Mononuclear cell (primary cell): Measurements from ENCODE around the gene CBFA2T2. TPM values are rescaled to one million over a fixed set of nuclear protein-coding genes. Genes with fewer than 3 reads are reported as not detected.
"Not testable (repeated sequence)": the region's sequence is repeated elsewhere in the genome, so short reads cannot be mapped to it uniquely, and the experiment has no call there.

Source experiments
- H3K27me3 ChIP-seq: 2 replicates; pipeline ENCODE4 v1.6.0; 2011; ENCODE audit warnings: low read length, control low read depth; ENCODE audit not compliant: insufficient read depth
- H3K4me1 ChIP-seq: 2 replicates; pipeline ENCODE4 v1.5.1; 2011; ENCODE audit warnings: mild to moderate bottlenecking, low read length, control low read depth; ENCODE audit not compliant: insufficient read depth
- H3K4me3 ChIP-seq: 2 replicates; pipeline ENCODE4 v1.5.1; 2011; ENCODE audit warnings: mild to moderate bottlenecking, low read length, moderate library complexity
- H3K9me3 ChIP-seq: 2 replicates; pipeline ENCODE4 v1.5.1; 2011; ENCODE audit warnings: low read depth, mild to moderate bottlenecking, control low read depth, low read length
- total RNA-seq: library from RNA; depleted of rRNA; stranded (reverse); fragments of >200 nt; gene quantifications from one replicate; pipeline ENCODE4 v1.2.3, GENCODE V29; 2012

Gene CBFA2T2
- total RNA-seq, 1 donor: 8.9 TPM

- Histone ChIP-seq H3K27me3 (no peaks in the 10 kb centered on the region), H3K4me3 (no peak overlapping the region), H3K9me3 (no peaks in the 10 kb centered on the region), H3K4me1 (no peaks in the 10 kb centered on the region)
Measured at GRCh38 chr20:33541074-33541473, 51.2 kb downstream of the CBFA2T2 start.

GRCh38 chr20:33541797-33542196 lies 51.9 kb downstream of the CBFA2T2 start:
- Histone ChIP-seq H3K9me3 (no peaks in the 10 kb centered on the region), H3K27me3 (no peaks in the 10 kb centered on the region), H3K4me1 (no peaks in the 10 kb centered on the region), H3K4me3 (no peak overlapping the region)

GRCh38 chr20:33545763-33546162 lies 55.9 kb downstream of the CBFA2T2 start:
- Histone ChIP-seq H3K4me1 (no peaks in the 10 kb centered on the region), H3K27me3 (no peaks in the 10 kb centered on the region), H3K9me3 (no peaks in the 10 kb centered on the region), H3K4me3 (no peak overlapping the region)

GRCh38 chr20:33549229-33549999 lies 59.5 kb downstream of the CBFA2T2 start:
- Histone ChIP-seq H3K4me3 (no peak overlapping the region), H3K4me1 (peaks cover 10% of the 10 kb centered on the region), H3K9me3 (no peaks in the 10 kb centered on the region), H3K27me3 (no peaks in the 10 kb centered on the region)

- H3K27me3 ChIP-seq: no peaks in the 10 kb centered on the region
- no peak overlapping the region for H3K4me3 ChIP-seq
- H3K9me3 ChIP-seq: no peaks in the 10 kb centered on the region
- peaks cover 17% of the 10 kb centered on the region for H3K4me1 ChIP-seq
Measured at GRCh38 chr20:33551778-33552177, 61.9 kb downstream of the CBFA2T2 start.

GRCh38 chr20:33552519-33552918 lies 62.6 kb downstream of the CBFA2T2 start:
- Histone ChIP-seq H3K4me1 (peaks cover 17% of the 10 kb centered on the region), H3K4me3 (no peak overlapping the region), H3K9me3 (no peaks in the 10 kb centered on the region), H3K27me3 (no peaks in the 10 kb centered on the region)

GRCh38 chr20:33553516-33553915 lies 63.6 kb downstream of the CBFA2T2 start:
- H3K4me3 ChIP-seq: no peak overlapping the region
- no peaks in the 10 kb centered on the region for H3K9me3 ChIP-seq
- no peaks in the 10 kb centered on the region for H3K27me3 ChIP-seq
- H3K4me1 ChIP-seq: peaks cover 17% of the 10 kb centered on the region

GRCh38 chr20:33554914-33555420 lies 65.1 kb downstream of the CBFA2T2 start:
- Histone ChIP-seq H3K4me1 (peaks cover 17% of the 10 kb centered on the region), H3K4me3 (no peak overlapping the region), H3K27me3 (no peaks in the 10 kb centered on the region), H3K9me3 (no peaks in the 10 kb centered on the region)

GRCh38 chr20:33555755-33556154 lies 65.9 kb downstream of the CBFA2T2 start:
- no peak overlapping the region for H3K4me3 ChIP-seq
- peaks cover 17% of the 10 kb centered on the region for H3K4me1 ChIP-seq
- no peaks in the 10 kb centered on the region for H3K9me3 ChIP-seq

GRCh38 chr20:33556246-33556645 lies 66.3 kb downstream of the CBFA2T2 start:
- H3K9me3 ChIP-seq: no peaks in the 10 kb centered on the region
- no peak overlapping the region for H3K4me3 ChIP-seq
- peaks cover 17% of the 10 kb centered on the region for H3K4me1 ChIP-seq
- no peaks in the 10 kb centered on the region for H3K27me3 ChIP-seq

More at GRCh38 chr20:33555755-33556154, 65.9 kb downstream of the CBFA2T2 start:
- H3K27me3 ChIP-seq: no peaks in the 10 kb centered on the region

GRCh38 chr20:33558348-33559144 lies 68.7 kb downstream of the CBFA2T2 start:
- Histone ChIP-seq H3K9me3 (no peaks in the 10 kb centered on the region), H3K27me3 (no peaks in the 10 kb centered on the region), H3K4me3 (no peak overlapping the region)

GRCh38 chr20:33559212-33559611 lies 69.3 kb downstream of the CBFA2T2 start:
- no peaks in the 10 kb centered on the region for H3K27me3 ChIP-seq
- no peaks in the 10 kb centered on the region for H3K9me3 ChIP-seq
- H3K4me1 ChIP-seq: peaks cover 9% of the 10 kb centered on the region
- no peak overlapping the region for H3K4me3 ChIP-seq

More at GRCh38 chr20:33558348-33559144, 68.7 kb downstream of the CBFA2T2 start:
- peaks cover 11% of the 10 kb centered on the region for H3K4me1 ChIP-seq

GRCh38 chr20:33560026-33560425 lies 70.1 kb downstream of the CBFA2T2 start:
- Histone ChIP-seq H3K9me3 (no peaks in the 10 kb centered on the region), H3K4me3 (no peak overlapping the region), H3K4me1 (peaks cover 4% of the 10 kb centered on the region), H3K27me3 (no peaks in the 10 kb centered on the region)

- H3K4me1 ChIP-seq, H3K9me3 ChIP-seq, H3K4me3 ChIP-seq, H3K27me3 ChIP-seq: not testable (repeated sequence)
Measured at GRCh38 chr20:33561053-33561452, 71.2 kb downstream of the CBFA2T2 start.
